OCI-LY1 (cell line): ENCODE measurements around the gene RNF217.
"Not testable (repeated sequence)": the region's sequence is repeated elsewhere in the genome, so short reads cannot be mapped to it uniquely, and the experiment has no call there.

ENCODE experiments used
- H2AFZ ChIP-seq: fragments of 200-600 bp; sonication (generic), shearing (Covaris generic); 2 replicates; pipeline ENCODE4 v1.6.0; 2014; ENCODE audit warnings: antibody characterized with exemption, mild to moderate bottlenecking, low read length
- H3F3A ChIP-seq: fragments of 200-600 bp; sonication (generic), shearing (Covaris generic); 2 replicates; pipeline ENCODE4 v1.6.0; 2014; ENCODE audit warnings: mild to moderate bottlenecking, antibody characterized with exemption, low read length, moderate library complexity; ENCODE audit not compliant: insufficient read depth
- H3K27ac ChIP-seq: fragments of 200-600 bp; sonication (generic); 2 replicates; pipeline ENCODE4 v1.5.1; 2014; ENCODE audit warnings: low read length, mixed run types, mild to moderate bottlenecking, low read depth; ENCODE audit not compliant: poor library complexity, severe bottlenecking
- H3K27me3 ChIP-seq: fragments of 200-600 bp; sonication (generic); 2 replicates; pipeline ENCODE4 v1.6.0; 2014; ENCODE audit warnings: antibody characterized with exemption, mild to moderate bottlenecking, low read length, moderate library complexity; ENCODE audit not compliant: insufficient read depth
- H3K36me3 ChIP-seq: fragments of 200-600 bp; sonication (generic); 2 replicates; pipeline ENCODE4 v1.6.1; 2014; ENCODE audit warnings: mild to moderate bottlenecking, antibody characterized with exemption, low read length, moderate library complexity, mixed read lengths; ENCODE audit not compliant: insufficient read depth
- H3K4me1 ChIP-seq: fragments of 200-600 bp; sonication (generic); 2 replicates; pipeline ENCODE4 v1.5.1; 2014; ENCODE audit warnings: mild to moderate bottlenecking, low read length, moderate library complexity; ENCODE audit not compliant: insufficient read depth, severe bottlenecking
- H3K4me2 ChIP-seq: fragments of 200-600 bp; sonication (generic), shearing (Covaris generic); 2 replicates; pipeline ENCODE4 v1.6.1; 2014; ENCODE audit warnings: low read length
- H3K4me3 ChIP-seq: fragments of 200-600 bp; sonication (generic); 2 replicates; pipeline ENCODE4 v1.5.1; 2014; ENCODE audit warnings: low read length, low read depth, mild to moderate bottlenecking, mixed read lengths; ENCODE audit not compliant: poor library complexity, severe bottlenecking
- H3K79me2 ChIP-seq: fragments of 200-600 bp; shearing (Covaris generic); 2 replicates; pipeline ENCODE4 v1.6.1; 2016; ENCODE audit warnings: mixed run types, low read length, mixed read lengths; ENCODE audit not compliant: insufficient read depth
- H3K9ac ChIP-seq: fragments of 200-600 bp; sonication (generic), shearing (Covaris generic); 2 replicates; pipeline ENCODE4 v1.6.1; 2014; ENCODE audit warnings: mild to moderate bottlenecking, low read length, mixed read lengths
- H3K9me2 ChIP-seq: fragments of 200-600 bp; sonication (generic), shearing (Covaris generic); 2 replicates; pipeline ENCODE4 v1.6.1; 2014; ENCODE audit warnings: low read depth, mild to moderate bottlenecking, low read length, mixed read lengths
- H3K9me3 ChIP-seq: fragments of 200-600 bp; shearing (Covaris generic); 2 replicates; pipeline ENCODE4 v1.6.1; 2014; ENCODE audit warnings: low read length, mixed read lengths
- H4K20me1 ChIP-seq: fragments of 200-600 bp; sonication (generic), shearing (Covaris generic); 2 replicates; pipeline ENCODE4 v1.6.0; 2016; ENCODE audit warnings: mild to moderate bottlenecking, low read length; ENCODE audit not compliant: insufficient read depth
- CTCF ChIP-seq: fragments of 200-600 bp; sonication (generic), shearing (Covaris generic); IDR thresholded peaks from 2 replicates; pipeline ENCODE4 v1.5.1; 2017; ENCODE audit warnings: mild to moderate bottlenecking, antibody characterized with exemption, low read length, moderate library complexity, mixed read lengths
- EZH2 ChIP-seq: fragments of 200-600 bp; sonication (generic), shearing (Covaris generic); IDR thresholded peaks from 2 replicates; pipeline ENCODE4 v1.8.0; 2017; ENCODE audit warnings: borderline replicate concordance, mixed run types, mild to moderate bottlenecking, antibody characterized with exemption, low read length, moderate library complexity, mixed read lengths

The RNF217 gene

GRCh38 chr6:125074120-125074519 is 111.9 kb downstream of the RNF217 start:
- H2AFZ ChIP-seq, result no peak overlapping the region
- no peaks in the 10 kb centered on the region for H3K9me2 ChIP-seq
- no peaks in the 10 kb centered on the region for H3K36me3 ChIP-seq
- no peak overlapping the region for H3K9ac ChIP-seq
- TF ChIP-seq CTCF, result no peak
- no peak for TF ChIP-seq EZH2
- H3K27ac ChIP-seq, result no peak overlapping the region
- H3K9me3 ChIP-seq, result no peaks in the 10 kb centered on the region
- H4K20me1 ChIP-seq, result no peaks in the 10 kb centered on the region
- H3F3A ChIP-seq, result no peaks in the 10 kb centered on the region
- no peak overlapping the region for H3K4me3 ChIP-seq
- no peaks in the 10 kb centered on the region for H3K79me2 ChIP-seq
- no peaks in the 10 kb centered on the region for H3K4me1 ChIP-seq
- H3K4me2 ChIP-seq, result no peak overlapping the region
- H3K27me3 ChIP-seq, result no peaks in the 10 kb centered on the region

GRCh38 chr6:125075073-125075472 is 112.8 kb downstream of the RNF217 start:
- not testable (repeated sequence) for H3K27ac ChIP-seq, H3K9me2 ChIP-seq, H3K79me2 ChIP-seq, H3K36me3 ChIP-seq, H3K4me1 ChIP-seq, H2AFZ ChIP-seq, H3K4me2 ChIP-seq, H3K9ac ChIP-seq, H3K9me3 ChIP-seq, H3K27me3 ChIP-seq, H3K4me3 ChIP-seq, H3F3A ChIP-seq, H4K20me1 ChIP-seq

- H2AFZ ChIP-seq, result no peak overlapping the region
- no peak overlapping the region for H3K9ac ChIP-seq
- H3F3A ChIP-seq, result no peaks in the 10 kb centered on the region
- H3K79me2 ChIP-seq, result no peaks in the 10 kb centered on the region
- no peak overlapping the region for H3K4me2 ChIP-seq
- no peak overlapping the region for H3K27ac ChIP-seq
- H3K9me3 ChIP-seq, result no peaks in the 10 kb centered on the region
- no peaks in the 10 kb centered on the region for H3K9me2 ChIP-seq
- no peaks in the 10 kb centered on the region for H4K20me1 ChIP-seq
- TF ChIP-seq CTCF (no peak), EZH2 (no peak)
- H3K27me3 ChIP-seq, result no peaks in the 10 kb centered on the region
- H3K4me1 ChIP-seq, result no peaks in the 10 kb centered on the region
- no peaks in the 10 kb centered on the region for H3K36me3 ChIP-seq
- H3K4me3 ChIP-seq, result no peak overlapping the region
Observed at GRCh38 chr6:125075741-125076481, 113.7 kb downstream of the RNF217 start.

GRCh38 chr6:125076482-125076742 is 114.2 kb downstream of the RNF217 start:
- Histone ChIP-seq H3K4me1 (no peaks in the 10 kb centered on the region), H3K9ac (no peak overlapping the region), H3K9me3 (no peaks in the 10 kb centered on the region), H3K9me2 (no peaks in the 10 kb centered on the region), H3F3A (no peaks in the 10 kb centered on the region), H3K27me3 (no peaks in the 10 kb centered on the region), H2AFZ (no peak overlapping the region), H3K4me2 (no peak overlapping the region), H3K4me3 (no peak overlapping the region), H3K36me3 (no peaks in the 10 kb centered on the region), H3K79me2 (no peaks in the 10 kb centered on the region), H4K20me1 (no peaks in the 10 kb centered on the region), H3K27ac (no peak overlapping the region)
- no peak for TF ChIP-seq CTCF
- TF ChIP-seq EZH2, result no peak
